Stimulated activated CD8-positive, alpha-beta memory T cell treated with anti-CD3 and anti-CD28 coated beads, Interleukin-2, amount 100 ng/mL, for 1 hour (primary cell): ENCODE results near the gene POLD2.
A peak's percentile ranks its signal among the peaks of the same experiment; 100 is the strongest.
"Not testable (repeated sequence)": the region's sequence is repeated elsewhere in the genome, so short reads cannot be mapped to it uniquely, and the experiment has no call there.

Experiments used
- DNase-seq, 2 donors: peaks; one replicate each; pipeline ENCODE4 v3.0.0-alpha.2; 2020; ENCODE audit warnings: low read depth in 2 of 2

POLD2 gene

DNA sequence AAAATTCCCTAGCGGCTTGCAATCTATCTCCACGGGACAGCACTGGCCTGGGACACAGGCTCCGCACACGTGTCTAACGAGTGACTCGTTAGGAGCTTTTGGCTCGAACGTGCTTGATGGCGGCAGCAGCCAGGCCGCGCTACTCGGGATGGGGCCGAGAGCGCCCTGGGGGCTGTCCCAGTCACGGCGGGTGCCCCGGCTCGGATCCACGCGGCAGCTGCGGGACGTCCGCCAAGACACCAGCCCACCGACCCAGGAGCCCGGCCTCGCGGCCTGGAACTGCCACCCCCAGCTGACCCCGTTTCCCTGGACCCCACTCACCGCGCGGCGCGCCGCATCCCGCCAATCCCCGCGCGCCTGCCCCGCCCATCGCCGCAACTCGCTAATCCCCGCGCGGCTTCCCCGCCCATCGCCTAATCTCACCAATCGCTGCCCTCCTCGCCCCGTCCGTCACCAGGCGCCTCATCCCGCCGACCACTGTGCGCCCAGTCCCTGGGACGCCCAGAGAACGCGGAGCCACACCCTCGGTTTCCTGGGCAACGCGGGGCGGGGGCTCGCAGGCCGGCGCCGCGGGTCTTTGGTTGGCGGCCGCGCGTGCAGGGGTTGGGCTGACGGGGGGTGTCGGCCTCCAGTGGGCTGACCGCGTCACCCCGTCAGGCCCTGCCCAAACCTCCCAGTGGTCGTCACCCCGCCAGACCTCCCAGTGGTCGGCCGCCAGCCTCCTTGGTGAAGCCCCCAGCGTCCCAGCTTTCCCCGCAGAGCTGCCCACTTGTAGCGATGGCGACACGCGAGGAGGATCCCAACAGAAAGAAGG lies at the start of gene POLD2:
Gene POLD2 (minus strand): TSS at position 359 of the 814 bp plus-strand sequence. CDS start 1,495 bp downstream, outside the sequence.
- peak; percentile 94 to 95 for DNase-seq

DNA sequence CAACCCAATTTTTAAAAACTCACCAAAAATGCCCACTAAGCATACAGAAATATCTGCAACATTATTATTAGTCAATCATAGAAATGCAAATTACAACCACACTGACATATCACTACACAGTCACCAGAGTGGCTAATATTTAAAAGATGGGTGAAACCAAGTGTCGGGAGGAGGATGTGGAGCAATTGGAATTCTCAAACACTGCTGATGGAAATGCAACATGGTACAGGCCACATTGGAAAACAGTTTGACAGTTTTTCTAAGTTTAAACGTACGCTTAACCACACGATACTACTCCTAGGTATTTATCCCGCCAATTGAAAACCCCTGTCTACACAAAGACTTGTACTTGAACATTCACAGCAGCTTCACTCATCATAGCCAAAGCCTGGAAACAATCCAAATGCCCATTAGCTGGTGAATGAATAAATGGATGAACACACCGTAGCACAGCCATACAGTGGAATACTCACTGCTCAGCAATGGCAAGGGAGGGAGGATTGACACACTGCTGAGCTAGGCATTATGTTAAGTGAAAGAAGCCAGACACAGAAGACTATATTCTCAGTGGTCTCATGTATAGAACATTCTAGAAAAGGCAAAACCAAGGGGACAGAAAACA lies 49.6 kb upstream of the POLD2 start:
- DNase-seq, result no peak

GRCh38 chr7:44172352-44172751 lies 49.0 kb upstream of the POLD2 start:
- DNase-seq, result no peak

- DNase-seq, result not testable (repeated sequence)
Measured at GRCh38 chr7:44171901-44172300, 48.6 kb upstream of the POLD2 start.

DNA sequence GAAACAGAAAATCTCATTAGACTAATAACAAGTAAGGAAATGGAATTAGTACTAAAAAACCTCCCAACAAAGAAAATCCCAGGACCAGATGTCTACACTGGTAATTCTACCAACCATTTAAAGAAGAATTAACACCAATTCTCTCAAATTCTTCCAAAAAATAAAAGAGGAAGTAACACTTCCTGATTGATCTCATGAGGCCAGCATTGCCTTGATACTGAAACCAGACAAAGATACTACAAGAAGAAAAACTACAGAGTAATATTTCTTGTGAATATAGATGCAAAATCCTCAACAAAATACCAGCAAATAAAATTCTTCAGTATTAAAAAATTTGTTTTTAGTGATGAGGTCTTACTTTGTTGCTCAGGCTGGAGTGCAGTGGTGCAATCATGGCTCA lies 44.6 kb upstream of the POLD2 start:
- no peak for DNase-seq

GRCh38 chr7:44163591-44163990 lies 40.2 kb upstream of the POLD2 start:
- DNase-seq, result no peak

DNA sequence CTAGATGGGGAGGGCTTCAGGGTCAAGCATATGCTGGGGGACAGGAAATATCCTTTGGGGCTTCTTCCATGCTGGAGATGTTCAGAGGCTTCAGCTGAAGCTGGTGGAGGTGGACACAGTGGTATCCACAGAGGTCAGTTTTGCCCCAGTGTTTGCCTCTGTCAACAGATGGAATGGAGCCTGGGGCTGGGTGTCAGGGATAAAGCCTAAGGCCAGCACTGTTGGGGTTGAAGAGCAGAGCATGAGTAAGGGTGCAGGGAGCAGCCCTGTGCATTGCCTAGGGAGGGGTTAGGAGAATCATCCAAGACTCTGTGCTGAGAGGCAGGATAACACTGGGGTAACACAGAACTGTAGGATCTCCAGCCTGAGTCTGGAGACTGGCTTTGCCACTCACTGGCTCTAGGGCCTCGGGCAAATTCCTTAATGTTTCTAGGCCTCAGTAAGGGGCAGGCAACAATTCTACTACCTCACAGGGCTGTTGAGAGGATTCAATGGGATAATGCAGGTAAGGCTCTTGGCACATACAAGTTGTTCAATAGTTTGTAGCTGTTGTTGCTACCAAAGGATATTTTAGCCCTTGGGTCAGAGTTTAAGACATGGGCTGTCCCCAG lies 39.5 kb upstream of the POLD2 start:
- DNase-seq, result no peak

DNA sequence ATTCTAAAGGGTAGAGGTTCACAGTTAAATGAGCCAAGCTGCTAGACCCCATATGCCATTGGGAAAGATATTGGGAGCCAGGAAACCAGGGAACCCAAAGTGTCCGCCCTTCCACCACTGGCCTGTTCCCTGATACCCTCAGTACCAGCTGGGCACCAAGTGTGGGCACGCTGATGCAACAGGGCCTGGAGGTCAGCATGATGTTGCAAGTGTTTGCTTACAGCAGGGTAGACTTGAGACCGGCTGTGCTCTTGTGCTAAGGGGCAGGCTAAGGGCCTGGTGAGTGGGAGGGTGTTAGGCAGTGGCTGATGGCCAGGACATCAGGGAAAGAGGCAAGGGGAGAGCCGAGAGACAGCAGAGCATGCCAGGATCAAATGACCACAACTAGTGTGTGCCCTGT lies 38.8 kb upstream of the POLD2 start:
- DNase-seq, result no peak

- DNase-seq, result no peak
Measured at GRCh38 chr7:44161371-44161770, 38.0 kb upstream of the POLD2 start.

GRCh38 chr7:44159824-44160630 lies 36.7 kb upstream of the POLD2 start:
- DNase-seq, result no peak

GRCh38 chr7:44158873-44159631 lies 35.7 kb upstream of the POLD2 start:
- no peak for DNase-seq

GRCh38 chr7:44158096-44158872 lies 34.9 kb upstream of the POLD2 start:
- DNase-seq, result no peak

- DNase-seq, result no peak
Measured at GRCh38 chr7:44157116-44158080, 34.0 kb upstream of the POLD2 start.

GRCh38 chr7:44156453-44157010 lies 33.2 kb upstream of the POLD2 start:
- no peak for DNase-seq

DNA sequence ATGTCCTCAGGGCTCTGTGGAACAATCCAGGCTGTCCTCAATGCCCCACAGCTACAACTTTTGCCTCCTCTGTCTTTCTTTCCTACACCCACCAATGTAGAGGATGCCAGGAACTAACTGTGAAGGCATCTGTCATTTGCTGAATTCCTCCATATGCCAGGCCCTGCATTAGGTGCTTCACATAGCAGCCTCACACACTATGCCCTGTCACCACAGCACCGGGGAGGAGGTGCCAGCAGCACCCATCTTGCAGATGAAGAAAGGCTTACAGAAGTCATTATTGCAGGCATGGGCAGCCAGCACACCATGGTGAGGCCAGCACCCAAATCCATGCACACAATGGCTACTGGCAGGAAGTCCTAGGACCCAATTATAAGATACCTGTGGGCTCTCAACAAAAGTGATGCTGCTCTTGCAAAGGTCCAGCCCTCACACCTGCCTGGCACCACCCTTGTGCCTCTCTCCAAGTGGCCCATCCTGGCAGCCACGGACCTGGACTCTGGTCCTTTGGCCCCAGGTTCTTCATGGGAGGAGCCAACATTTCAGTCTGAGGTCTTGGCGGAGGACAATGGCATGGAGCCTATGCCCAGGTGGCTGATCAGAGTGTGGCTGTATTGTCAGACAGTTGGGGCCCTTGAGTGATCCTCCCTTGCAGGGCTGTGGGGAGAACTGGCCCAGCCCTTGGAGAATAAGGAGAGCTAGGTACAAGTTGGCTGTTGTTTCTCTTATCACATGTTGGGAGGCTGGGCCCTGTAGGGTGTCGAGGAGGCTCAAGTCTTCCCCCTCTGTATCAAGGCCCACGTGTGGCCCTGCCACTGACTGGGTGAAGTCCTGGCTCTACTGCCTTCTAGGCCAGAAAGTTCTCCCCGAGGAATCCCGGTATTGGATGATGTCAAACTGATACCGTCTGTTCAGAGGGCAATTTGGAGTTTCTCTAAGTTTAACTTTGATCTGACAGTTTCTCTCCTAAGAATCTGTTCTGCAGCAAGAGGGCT lies 32.1 kb upstream of the POLD2 start:
- DNase-seq, result no peak

- DNase-seq, result no peak
Measured at GRCh38 chr7:44154703-44155102, 31.4 kb upstream of the POLD2 start.

- no peak for DNase-seq
Measured at GRCh38 chr7:44153948-44154335, 30.6 kb upstream of the POLD2 start.
